GM12878 (cell line): ENCODE measurements around the gene MROH9. TPM values are rescaled to one million over a fixed set of nuclear protein-coding genes. Genes with fewer than 3 reads are reported as not detected.

ENCODE experiments used
- ATAC-seq: fragments of 200-7000 bp; cut with Tn5 transposase; 3 replicates; pipeline ENCODE4 v1.9.1; 2020; ENCODE audit warnings: mild to moderate bottlenecking, moderate library complexity
- BruUV-seq: library from RNA; stranded (reverse); fragments of 400-500 nt; replicated peaks from 2 replicates; lab custom pipeline; 2021; lab: Mats Ljungman, UMichigan
- CTCF ChIA-PET: fragments of 300-600 bp; sonication (Branson Sonifier 250); formaldehyde crosslinking; extraction: SDS; loops from one replicate; lab custom pipeline; 2021; ENCODE audit warnings: inconsistent platforms; lab: Yijun Ruan, JAX
- POLR2A ChIA-PET: fragments of 350-600 bp; formaldehyde crosslinking; extraction: SDS; loops from one replicate; lab custom pipeline; 2021; ENCODE audit warnings: inconsistent platforms; lab: Charles Lee
- RAD21 ChIA-PET: fragments of 300-600 bp; sonication (Branson Sonifier 250); formaldehyde crosslinking; loops from one replicate; lab custom pipeline; 2023; ENCODE audit warnings: antibody characterized with exemption; ENCODE audit not compliant: unreplicated experiment; lab: Charles Lee
- SMC1A ChIA-PET: fragments of 300-600 bp; sonication (Branson Sonifier 250); formaldehyde crosslinking; loops from one replicate; lab custom pipeline; 2023; ENCODE audit not compliant: unreplicated experiment, uncharacterized antibody; lab: Charles Lee
- DNase-seq: peaks from one replicate; pipeline ENCODE4 v3.0.0-alpha.2; 2011; ENCODE audit warnings: low read depth, low spot score
- FAIRE-seq: peaks from 3 replicates; lab custom pipeline; 2011; peaks lifted over from hg19 to GRCh38; lab: Jason Lieb, UNC
- H2AFZ ChIP-seq: 2 replicates; pipeline ENCODE4 v1.6.0; 2011; ENCODE audit warnings: low read depth, low read length, control low read depth; ENCODE audit not compliant: control insufficient read depth
- H3K27ac ChIP-seq: 2 replicates; pipeline ENCODE4 v1.5.1; 2011; ENCODE audit warnings: control low read depth; ENCODE audit not compliant: control insufficient read depth, insufficient read depth
- H3K27me3 ChIP-seq, 2 experiments: replicated peaks in 1 of 2; 2 replicates each; pipeline versions ENCODE4 v1.6.0 to v1.6.1; 2011; ENCODE audit warnings: low read length in 1 of 2; ENCODE audit not compliant: control insufficient read depth in 2 of 2, insufficient read depth in 2 of 2
- H3K36me3 ChIP-seq, 2 experiments: 2 replicates each; pipeline ENCODE4 v1.5.1; 2011; ENCODE audit warnings: low read length in 1 of 2; ENCODE audit not compliant: control insufficient read depth in 2 of 2, insufficient read depth in 2 of 2
- H3K4me1 ChIP-seq: 2 replicates; pipeline ENCODE4 v1.6.1; 2011; ENCODE audit warnings: mild to moderate bottlenecking, low read length, moderate library complexity, mixed read lengths; ENCODE audit not compliant: control insufficient read depth, insufficient read depth
- H3K4me2 ChIP-seq: 2 replicates; pipeline ENCODE4 v1.6.0; 2011; ENCODE audit warnings: control low read depth; ENCODE audit not compliant: control insufficient read depth, insufficient read depth
- H3K4me3 ChIP-seq: fragments of 200-600 bp; sonication (generic); 2 replicates; pipeline ENCODE4 v1.5.1; 2016
- H3K79me2 ChIP-seq: 2 replicates; pipeline ENCODE4 v1.6.0; 2011; ENCODE audit warnings: low read length; ENCODE audit not compliant: control insufficient read depth, insufficient read depth
- H3K9ac ChIP-seq: 2 replicates; pipeline ENCODE4 v1.8.0; 2011; ENCODE audit warnings: low read length, control low read depth, mixed read lengths; ENCODE audit not compliant: control insufficient read depth, insufficient read depth
- H3K9me3 ChIP-seq: replicated peaks from 3 replicates; pipeline ENCODE4 v1.5.1; 2011; ENCODE audit warnings: mild to moderate bottlenecking, low read length; ENCODE audit not compliant: control insufficient read depth, insufficient read depth
- H4K20me1 ChIP-seq: 2 replicates; pipeline ENCODE4 v1.6.0; 2011; ENCODE audit not compliant: control insufficient read depth, insufficient read depth
- BCLAF1 ChIP-seq: fragments of 450-650 bp; IDR thresholded peaks from 2 replicates; pipeline ENCODE4 v1.6.1; 2017; ENCODE audit warnings: antibody characterized with exemption, mild to moderate bottlenecking, moderate library complexity
- CBX3 ChIP-seq: fragments of 200-600 bp; sonication (generic); IDR thresholded peaks from 2 replicates; pipeline ENCODE4 v1.6.1; 2016; ENCODE audit warnings: low read depth, borderline replicate concordance
- CHD1 ChIP-seq: IDR thresholded peaks from 2 replicates; pipeline ENCODE4 v1.6.1; 2012; ENCODE audit warnings: low read depth, low read length, improper control_type of control experiment
- NFYB ChIP-seq: IDR thresholded peaks from 2 replicates; pipeline ENCODE4 v1.6.1; 2011; ENCODE audit warnings: low read depth, mild to moderate bottlenecking, low read length, improper control_type of control experiment, moderate library complexity; ENCODE audit not compliant: insufficient read depth
- POLR2AphosphoS5 ChIP-seq: IDR thresholded peaks from 2 replicates; pipeline ENCODE4 v1.6.1; 2011; ENCODE audit warnings: mild to moderate bottlenecking, low read length, inconsistent platforms
- RCOR1 ChIP-seq: conservative IDR thresholded peaks from 2 replicates; pipeline ENCODE4 v1.6.1; 2012; ENCODE audit warnings: low read depth, low read length, improper control_type of control experiment
- SIN3A ChIP-seq: IDR thresholded peaks from 2 replicates; pipeline ENCODE4 v1.6.1; 2012; ENCODE audit warnings: low read depth, low read length, improper control_type of control experiment
- TCF7 ChIP-seq: IDR thresholded peaks from 2 replicates; pipeline ENCODE4 v1.6.1; 2014; ENCODE audit warnings: antibody characterized with exemption, borderline replicate concordance
- WGBS: methylation state at CpG from one replicate; pipeline ENCODE4 v1.1.6; 2016; ENCODE audit warnings: low lambda C conversion rate; ENCODE audit not compliant: insufficient replicate concordance, insufficient coverage; ENCODE audit errors: missing lambda C conversion rate; 5-methylcytosine and 5-hydroxymethylcytosine counted together
- in situ Hi-C: fragments of 300-500 bp; cut with MboI; formaldehyde crosslinking; loops from 9 replicates; pipeline ENCODE4 v1.14.3; 2018; ENCODE audit warnings: mixed read lengths
- intact Hi-C: fragments of 100-400 bp; cut with micrococcal nuclease; formaldehyde crosslinking; loops from one replicate; pipeline ENCODE4 v1.14.2; 2022; ENCODE audit not compliant: unreplicated experiment
- polyA plus RNA-seq, 11 experiments: library from polyadenylated mRNA; depleted of rRNA in 4 of 11; unstranded in 6 of 11; stranded (reverse) in 5 of 11; fragments of >200 nt; fragmentation: Nextera tagmentation in 4 of 11; fragmentation: Illumina TruSeq in 1 of 11; extraction: Ambion mirVana in 4 of 11; extraction: Trizol in 1 of 11; gene quantifications; 1 replicate in 1 of 11; 2 replicates in 10 of 11; pipeline versions ENCODE4 v1.2.1 to v1.2.3, GENCODE V29; 2011 to 2016; ENCODE audit warnings: inconsistent platforms in 2 of 11, missing spikeins in 2 of 11, low read depth in 1 of 11
- total RNA-seq, 4 experiments: library from RNA; depleted of rRNA in 3 of 4; stranded (reverse); fragments of >200 nt in 3 of 4; fragmentation: Illumina TruSeq in 1 of 4; extraction: Trizol in 1 of 4; gene quantifications; 2 replicates each; pipeline versions ENCODE4 v1.2.1 to v1.2.3, GENCODE V29; 2013 to 2021

MROH9 gene
- total and polyA plus RNA-seq, 10 of the 15 experiments (the other 5 are each of a cell fraction or from before 2014, with no cell fraction given): not detected

DNA sequence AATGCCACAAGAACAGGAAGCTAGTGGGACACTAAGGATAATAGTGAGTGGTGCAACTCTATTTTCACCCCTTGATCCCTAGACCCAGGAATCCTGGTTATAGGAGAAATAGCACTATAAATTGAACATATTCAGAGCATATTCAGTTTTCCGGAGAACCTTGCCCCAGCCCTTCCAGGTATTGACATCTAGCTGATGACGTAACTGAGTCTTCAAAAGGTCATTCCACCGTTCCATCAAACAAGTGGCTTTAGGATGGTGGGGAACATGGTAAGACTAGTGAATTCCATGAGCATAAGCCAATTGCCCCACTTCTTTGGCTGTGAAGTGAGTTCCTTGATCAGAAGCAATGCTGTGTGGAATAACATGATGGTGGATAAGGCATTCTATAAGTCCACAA is 2.9 kb downstream of the MROH9 start:
- 65% methylated on average over 3 of the region's 3 CpGs for WGBS
- ChIA-PET CTCF (no interaction called here), POLR2A (no interaction called here), RAD21 (no interaction called here), SMC1A (no interaction called here)
- H3K9me3 ChIP-seq: no peaks in the 10 kb centered on the region
- no peak for FAIRE-seq
- DNase-seq: no peak
- no peaks in the 10 kb centered on the region for H3K36me3 ChIP-seq
- no peak overlapping the region for H2AFZ ChIP-seq
- intact Hi-C loops: no loop called here
- H3K27me3 ChIP-seq: no peaks in the 10 kb centered on the region; a peak in 1 of 4 replicates
- in situ Hi-C loops: no loop called here
- H3K79me2 ChIP-seq: no peaks in the 10 kb centered on the region
- no peaks in the 10 kb centered on the region for H4K20me1 ChIP-seq
- H3K4me1 ChIP-seq: no peaks in the 10 kb centered on the region
- no peak overlapping the region for H3K4me3 ChIP-seq
- ATAC-seq: no peak
- no peak overlapping the region for H3K9ac ChIP-seq
- no peak overlapping the region for H3K4me2 ChIP-seq
- no TSS peak for BruUV-seq
- TF ChIP-seq NFYB (no peak), CHD1 (no peak), SIN3A (no peak), POLR2AphosphoS5 (no peak), CBX3 (no peak), RCOR1 (no peak), TCF7 (no peak), BCLAF1 (no peak)
- no peak overlapping the region for H3K27ac ChIP-seq
